Upper lobe of right lung (tissue), 1 donor: Measurements from ENCODE around the gene BCOR. TPM values are rescaled to one million over a fixed set of nuclear protein-coding genes. Genes with fewer than 3 reads are reported as not detected.

Source experiments
- ATAC-seq: fragments of 200-7000 bp; cut with Tn5 transposase; one replicate; pipeline ENCODE4 v1.9.1; 2020; ENCODE audit warnings: mild to moderate bottlenecking, moderate library complexity
- DNase-seq: peaks from one replicate; pipeline ENCODE4 v3.0.0-alpha.2; 2020
- H3K27ac ChIP-seq: fragments of 200-600 bp; one replicate; pipeline ENCODE4 v1.8.0; 2022
- H3K27me3 ChIP-seq: fragments of 200-600 bp; one replicate; pipeline ENCODE4 v1.8.0; 2022; ENCODE audit warnings: mild to moderate bottlenecking
- H3K36me3 ChIP-seq: fragments of 200-600 bp; one replicate; pipeline ENCODE4 v1.8.0; 2022
- H3K4me1 ChIP-seq: fragments of 200-600 bp; one replicate; pipeline ENCODE4 v1.8.0; 2022
- H3K4me3 ChIP-seq: fragments of 200-600 bp; one replicate; pipeline ENCODE4 v1.8.0; 2022; ENCODE audit warnings: mild to moderate bottlenecking
- H3K9me3 ChIP-seq: fragments of 200-600 bp; one replicate; pipeline ENCODE4 v1.8.0; 2022
- CTCF ChIP-seq: fragments of 200-600 bp; IDR thresholded peaks from one replicate; pipeline ENCODE4 v1.8.0; 2022; ENCODE audit warnings: antibody characterized with exemption
- intact Hi-C: fragments of 100-400 bp; cut with DNase I; formaldehyde crosslinking; loops from one replicate; pipeline ENCODE4 v1.11.0; 2022
- total RNA-seq: library from RNA; stranded (reverse); fragmentation: NEBNext Ultra II Directional; extraction: Animal tissue kit (Norgen Biotek cat#: 25700); gene quantifications from one replicate; pipeline ENCODE4 v1.2.1, GENCODE V29; 2021
- donor health status: DM: no; HTN: yes; CAD: no; lungs with severe emphysema.

BCOR gene
- total RNA-seq, 1 donor from 2014 or later, result 26.1 TPM

GRCh38 chrX:40122487-40122886, 24.7 kb upstream of the BCOR start:
- H3K9me3 ChIP-seq, result no peaks in the 10 kb centered on the region
- ATAC-seq, result no peak
- TF ChIP-seq CTCF, result no peak
- no peak overlapping the region for H3K27ac ChIP-seq
- intact Hi-C loops, result no loop called here
- no peak for DNase-seq
- no peak overlapping the region for H3K4me3 ChIP-seq
- H3K36me3 ChIP-seq, result no peaks in the 10 kb centered on the region
- no peaks in the 10 kb centered on the region for H3K4me1 ChIP-seq
- no peaks in the 10 kb centered on the region for H3K27me3 ChIP-seq

DNA sequence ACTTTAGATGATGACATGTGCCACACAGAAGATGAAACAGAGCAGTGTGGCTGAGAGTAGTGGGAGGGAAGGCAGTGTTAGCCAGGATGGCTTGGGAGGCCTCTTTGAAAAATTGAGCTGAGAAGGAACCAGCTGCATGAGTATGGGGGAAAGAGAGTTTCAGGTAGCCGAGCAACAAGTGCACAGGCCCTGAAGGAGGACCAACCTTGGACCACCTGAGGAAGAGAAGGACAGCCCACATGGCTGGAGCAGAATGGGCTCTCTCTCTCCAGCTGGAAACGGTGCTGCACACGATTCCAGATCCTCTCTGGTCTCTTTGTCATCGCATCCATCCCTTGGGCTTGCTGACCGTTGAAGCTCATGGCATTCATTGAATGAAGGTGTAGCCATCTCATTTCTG, 23.9 kb upstream of the BCOR start:
- Histone ChIP-seq H3K9me3 (no peaks in the 10 kb centered on the region), H3K4me1 (no peaks in the 10 kb centered on the region), H3K27me3 (no peaks in the 10 kb centered on the region), H3K36me3 (no peaks in the 10 kb centered on the region), H3K4me3 (no peak overlapping the region), H3K27ac (no peak overlapping the region)
- DNase-seq (no peak), ATAC-seq (no peak)
- intact Hi-C loops, result no loop called here
- TF ChIP-seq CTCF, result no peak

DNA sequence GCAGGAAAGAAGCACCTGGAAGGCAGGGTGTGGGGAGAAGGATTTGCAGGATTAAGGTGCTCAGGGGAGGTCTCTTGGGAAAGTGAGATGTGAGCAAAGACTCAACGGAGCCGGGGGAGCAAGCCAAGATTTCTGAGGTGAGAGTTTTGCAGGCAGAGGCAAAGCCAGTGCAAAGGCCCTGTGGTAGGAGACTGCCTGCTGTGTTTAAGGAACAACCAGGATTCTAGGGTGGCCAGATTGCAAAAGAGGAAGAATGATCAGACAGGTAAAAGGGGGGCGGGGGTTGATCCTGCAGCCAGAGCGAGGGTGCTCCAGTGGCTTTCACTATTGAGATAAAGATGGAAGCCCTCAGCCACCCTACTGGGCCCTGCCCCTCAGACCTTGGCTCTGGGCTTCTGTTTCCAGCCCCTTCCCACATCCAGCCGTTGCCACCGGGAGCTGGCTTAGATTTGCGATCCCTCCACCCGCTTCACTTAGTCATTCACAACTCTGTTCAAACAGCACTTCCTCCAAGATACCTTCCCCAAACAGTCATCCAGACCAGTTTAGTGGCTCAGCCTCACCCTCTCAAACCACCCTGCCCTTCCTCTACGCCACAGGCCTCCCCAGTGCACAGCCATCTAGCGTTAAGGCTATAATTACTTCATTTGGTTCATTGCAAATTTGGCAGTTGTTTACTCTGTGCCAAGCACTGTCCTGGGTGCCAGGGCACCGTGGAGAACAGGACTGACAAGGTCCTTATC, 23.3 kb upstream of the BCOR start:
- intact Hi-C loops, result no loop called here

DNA sequence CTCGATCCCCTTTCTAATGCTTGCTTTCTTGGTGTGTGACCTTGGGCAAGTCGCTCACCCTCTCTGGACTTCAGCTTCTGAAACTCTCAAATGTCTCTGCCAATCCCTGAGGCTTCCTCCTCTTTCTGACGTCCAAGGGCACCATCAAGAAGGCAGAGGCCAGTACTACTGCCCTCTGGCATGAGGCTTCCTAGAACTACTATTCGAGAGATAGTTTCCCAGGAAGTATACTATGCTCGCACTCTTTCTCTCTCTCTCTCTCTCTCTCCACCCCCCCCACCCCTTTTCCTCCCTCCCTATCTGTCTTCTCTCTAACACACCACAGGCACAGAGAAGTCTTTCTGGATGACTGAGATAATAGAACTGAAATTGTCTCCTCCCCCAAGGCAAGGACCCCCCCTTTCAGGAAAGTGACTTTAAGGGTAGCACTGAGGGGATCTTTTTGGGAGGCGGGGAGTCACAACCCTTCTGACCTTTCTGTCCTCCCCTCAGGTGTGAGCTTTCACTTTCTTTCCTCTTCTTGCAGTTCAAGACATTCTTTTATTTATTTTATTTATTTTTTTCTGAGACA, 20.0 kb upstream of the BCOR start:
- H3K27me3 ChIP-seq, result no peaks in the 10 kb centered on the region
- ATAC-seq, result no peak
- H3K4me3 ChIP-seq, result no peak overlapping the region
- H3K27ac ChIP-seq, result no peak overlapping the region
- intact Hi-C loops, result no loop called here
- no peaks in the 10 kb centered on the region for H3K9me3 ChIP-seq
- TF ChIP-seq CTCF, result no peak
- DNase-seq, result no peak
- H3K36me3 ChIP-seq, result no peaks in the 10 kb centered on the region
- H3K4me1 ChIP-seq, result no peaks in the 10 kb centered on the region

More for the DNA sequence above, 23.3 kb upstream of the BCOR start:
- H3K27ac ChIP-seq, result no peak overlapping the region
- H3K4me3 ChIP-seq, result no peak overlapping the region
- no peak for TF ChIP-seq CTCF
- no peaks in the 10 kb centered on the region for H3K36me3 ChIP-seq
- H3K4me1 ChIP-seq, result no peaks in the 10 kb centered on the region
- ATAC-seq (no peak), DNase-seq (no peak)
- H3K9me3 ChIP-seq, result no peaks in the 10 kb centered on the region
- H3K27me3 ChIP-seq, result no peaks in the 10 kb centered on the region

DNA sequence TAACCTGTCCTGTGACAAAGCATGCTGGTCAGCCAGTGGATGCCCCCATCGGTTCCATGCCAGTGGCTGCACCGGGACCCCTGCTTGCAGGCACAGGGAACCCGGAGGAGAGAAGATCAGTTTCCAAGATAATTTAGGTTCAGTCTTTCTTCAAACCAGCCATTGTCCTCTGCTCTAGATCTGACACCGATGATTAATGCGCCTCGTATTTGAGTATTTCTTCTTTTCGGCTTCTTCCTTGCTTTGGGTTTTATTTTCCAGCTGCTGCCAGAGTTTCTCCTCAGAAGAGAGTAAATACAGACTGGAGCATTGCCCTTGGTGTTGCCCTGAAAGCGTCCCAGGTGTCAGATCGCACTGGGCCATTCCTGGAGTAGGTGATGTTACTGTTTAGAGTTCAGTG, 19.2 kb upstream of the BCOR start:
- Histone ChIP-seq H3K9me3 (no peaks in the 10 kb centered on the region), H3K4me3 (no peak overlapping the region), H3K27ac (no peak overlapping the region), H3K36me3 (no peaks in the 10 kb centered on the region), H3K4me1 (no peaks in the 10 kb centered on the region), H3K27me3 (no peaks in the 10 kb centered on the region)
- intact Hi-C loops, result no loop called here
- ATAC-seq (no peak), DNase-seq (no peak)
- TF ChIP-seq CTCF, result no peak
